Stimulated activated CD4-positive, alpha-beta T cell treated with anti-CD3 and anti-CD28 coated beads, Interleukin-15, amount 100 ng/mL, for 24 hours (primary cell): ENCODE data around the gene LAMB4.

Source experiments
- DNase-seq: peaks from one replicate; pipeline ENCODE4 v3.0.0-alpha.2; 2020

LAMB4 gene

DNA sequence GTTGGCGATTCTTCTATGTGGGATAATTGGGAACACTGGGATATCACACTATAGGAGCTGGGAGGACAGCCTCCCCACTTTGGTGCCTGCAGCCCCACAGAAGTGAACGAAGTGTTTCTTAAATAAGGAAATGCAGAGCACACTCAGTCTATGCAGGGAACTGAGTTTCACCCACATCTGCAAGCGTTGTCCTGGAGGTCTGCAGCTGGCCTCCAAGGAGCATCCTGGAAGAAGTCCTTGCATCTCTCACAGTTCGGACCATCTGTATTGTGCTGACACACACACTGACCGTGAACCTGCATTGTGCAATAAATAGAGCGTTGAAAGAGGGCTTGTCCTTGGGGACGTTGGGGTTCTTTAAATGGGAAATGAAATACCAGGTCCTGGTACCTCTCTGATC lies 25.8 kb downstream of the LAMB4 start:
- no peak for DNase-seq

DNA sequence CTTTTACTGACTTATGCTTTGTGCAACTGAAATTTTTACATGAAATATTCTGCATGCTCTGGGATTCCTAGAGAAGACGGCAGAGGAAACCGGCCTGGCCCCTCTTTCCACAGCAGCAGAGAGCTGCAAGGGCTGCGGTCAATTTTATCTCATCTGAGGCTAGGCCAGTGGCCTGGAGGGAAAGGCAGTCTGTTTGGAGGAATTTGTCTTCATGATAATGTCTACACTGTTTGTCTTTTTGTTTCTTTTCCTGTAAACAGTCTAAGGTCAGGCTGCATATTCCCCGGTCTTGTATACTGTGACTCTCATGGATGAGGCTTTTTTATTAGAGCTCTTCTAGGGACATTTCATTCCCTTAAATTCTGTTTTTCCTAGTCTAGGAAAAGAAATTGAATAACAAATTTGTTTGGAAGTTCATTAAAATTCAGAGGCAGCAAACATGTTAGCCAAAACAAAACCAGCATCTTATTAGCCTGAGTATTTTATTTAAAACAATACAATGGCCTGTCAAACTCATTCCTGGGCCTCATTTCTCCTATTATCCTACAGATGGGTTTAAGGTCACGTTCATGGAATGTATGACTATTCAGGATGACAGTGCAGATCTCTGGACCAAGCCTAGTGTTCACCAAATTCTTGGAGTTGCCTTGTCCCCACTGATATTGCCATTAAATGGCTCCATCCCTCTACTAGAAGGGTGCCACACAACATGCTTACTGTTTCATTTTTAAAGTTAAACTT lies 26.4 kb downstream of the LAMB4 start:
- DNase-seq: no peak

- no peak for DNase-seq
Observed at GRCh38 chr7:108102671-108103312, 27.4 kb downstream of the LAMB4 start.

DNA sequence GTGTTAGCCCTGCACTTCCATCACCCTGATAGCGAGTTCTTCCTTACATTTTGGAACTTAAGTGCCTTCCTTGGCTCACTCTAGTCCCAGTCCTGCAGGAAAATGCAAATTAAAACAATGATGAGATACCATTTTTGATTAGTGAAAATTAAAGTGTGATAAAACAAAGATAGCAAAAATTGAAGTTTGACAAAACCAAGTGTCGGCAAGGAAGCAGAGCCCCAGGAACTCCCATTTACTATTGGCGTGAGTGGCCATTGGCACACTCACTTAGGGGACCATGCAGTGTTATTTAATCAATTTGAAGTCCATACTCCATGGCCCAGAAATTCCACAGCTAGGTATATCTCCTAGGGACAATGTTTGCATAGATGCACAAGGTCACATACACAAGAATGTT lies 28.4 kb downstream of the LAMB4 start:
- DNase-seq: no peak

- no peak for DNase-seq
Observed at GRCh38 chr7:108099713-108100112, 30.4 kb downstream of the LAMB4 start.

- no peak for DNase-seq
Observed at GRCh38 chr7:108097703-108098102, 32.5 kb downstream of the LAMB4 start.

GRCh38 chr7:108096996-108097395 lies 33.2 kb downstream of the LAMB4 start:
- no peak for DNase-seq

DNA sequence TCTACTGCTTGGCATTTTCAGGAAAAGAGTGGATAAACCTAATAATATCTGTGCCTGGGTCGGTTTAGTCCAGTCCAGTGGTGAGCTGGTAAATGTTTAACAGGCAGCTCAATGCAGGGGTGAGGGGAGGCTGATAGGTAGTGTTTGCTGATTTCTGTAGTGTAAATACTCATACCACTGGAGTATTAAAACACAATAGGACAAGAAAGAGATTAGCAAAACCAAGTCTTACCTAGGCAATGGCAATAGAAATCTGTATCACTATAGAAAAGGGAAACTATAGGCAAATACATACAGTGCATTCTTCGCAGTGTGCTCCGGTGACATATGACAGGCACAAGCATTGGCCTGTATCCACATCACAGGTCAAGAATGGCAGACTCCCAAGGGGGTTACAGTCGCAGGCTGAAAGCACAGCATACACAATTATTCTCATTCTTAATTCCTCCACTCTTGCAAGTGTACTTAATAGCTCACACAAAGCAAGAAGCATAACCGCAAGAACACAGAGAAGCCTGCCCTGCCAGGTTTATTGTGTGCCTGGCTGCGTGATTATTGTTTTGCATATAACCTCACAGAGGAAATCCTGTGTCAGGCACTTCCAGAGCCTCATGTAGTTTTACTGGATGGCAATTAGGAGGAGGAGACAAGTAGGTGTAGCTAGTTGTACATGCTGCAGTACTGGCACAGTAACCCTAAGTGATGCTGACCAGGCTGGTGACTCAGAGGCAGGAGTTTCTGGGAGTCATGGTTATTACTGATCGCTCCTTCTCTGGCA lies 35.0 kb downstream of the LAMB4 start:
- no peak for DNase-seq

GRCh38 chr7:108094346-108094745 lies 35.8 kb downstream of the LAMB4 start:
- DNase-seq: no peak

GRCh38 chr7:108093851-108094331 lies 36.3 kb downstream of the LAMB4 start:
- DNase-seq: no peak

DNA sequence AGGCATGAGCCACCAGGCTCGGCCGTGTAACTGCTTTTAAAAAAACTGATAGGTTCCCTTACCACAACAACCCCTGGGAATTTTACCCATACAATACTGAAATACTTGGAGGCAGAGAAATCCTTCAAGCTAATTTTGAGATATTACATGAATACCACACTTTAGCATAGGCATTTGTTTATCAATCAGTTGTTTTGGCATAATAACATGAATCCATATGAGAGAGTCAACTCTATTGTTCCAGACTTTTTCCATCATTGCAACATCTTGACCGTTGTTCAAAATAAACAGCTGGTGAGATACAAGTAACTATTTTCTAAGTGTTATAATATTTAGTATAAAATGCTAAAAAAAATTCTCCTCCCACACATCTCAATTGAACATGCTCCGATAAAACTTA lies 36.8 kb downstream of the LAMB4 start:
- no peak for DNase-seq

DNA sequence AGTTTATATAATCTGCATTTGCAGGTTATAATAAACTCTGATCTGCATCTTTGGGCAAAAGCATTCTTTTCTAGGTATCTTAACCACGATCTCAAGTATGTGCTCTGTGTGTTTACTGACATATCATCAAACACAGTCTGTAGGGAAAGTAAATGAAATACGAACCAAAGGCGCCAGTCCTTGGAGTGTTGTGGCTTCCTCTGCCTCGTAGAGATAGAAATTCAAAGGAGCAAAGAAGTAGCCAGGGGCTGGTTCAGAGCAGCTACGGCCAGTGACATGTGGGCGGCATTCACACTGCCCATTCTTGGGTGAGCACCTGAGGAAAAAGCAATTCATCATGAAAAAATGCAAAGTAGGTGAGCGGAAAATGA lies 38.7 kb downstream of the LAMB4 start:
- no peak for DNase-seq

DNA sequence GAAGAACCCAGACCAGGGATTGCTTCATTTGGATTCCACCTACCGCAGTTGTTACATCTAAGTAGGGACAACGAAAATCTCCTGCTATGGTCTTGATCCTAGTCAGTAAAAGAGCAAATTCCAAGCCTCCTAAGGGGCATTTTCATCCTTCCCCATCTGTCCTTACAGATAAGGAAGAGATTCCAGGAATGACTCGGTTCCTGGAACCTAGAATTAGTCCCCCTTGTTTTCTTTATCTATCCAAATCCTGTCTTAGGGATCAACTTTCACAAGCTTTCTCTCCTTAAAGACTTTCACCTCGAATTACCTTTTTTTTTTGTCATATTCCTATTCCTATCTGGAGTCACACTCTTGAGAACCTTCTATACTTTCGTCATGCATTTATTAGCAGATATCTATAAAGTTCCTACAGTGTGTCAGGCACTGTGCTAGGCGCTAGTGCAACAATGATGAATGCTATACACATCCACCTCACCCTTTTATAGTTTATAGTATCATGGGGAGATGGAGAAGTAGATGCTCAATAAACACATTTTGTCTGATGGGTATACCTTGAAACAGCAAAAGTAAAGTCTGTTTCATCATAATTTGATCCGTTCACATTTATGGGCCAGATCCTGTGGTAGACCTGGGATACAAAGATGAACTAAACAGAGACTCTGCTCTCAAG lies 39.2 kb downstream of the LAMB4 start:
- no peak for DNase-seq

DNA sequence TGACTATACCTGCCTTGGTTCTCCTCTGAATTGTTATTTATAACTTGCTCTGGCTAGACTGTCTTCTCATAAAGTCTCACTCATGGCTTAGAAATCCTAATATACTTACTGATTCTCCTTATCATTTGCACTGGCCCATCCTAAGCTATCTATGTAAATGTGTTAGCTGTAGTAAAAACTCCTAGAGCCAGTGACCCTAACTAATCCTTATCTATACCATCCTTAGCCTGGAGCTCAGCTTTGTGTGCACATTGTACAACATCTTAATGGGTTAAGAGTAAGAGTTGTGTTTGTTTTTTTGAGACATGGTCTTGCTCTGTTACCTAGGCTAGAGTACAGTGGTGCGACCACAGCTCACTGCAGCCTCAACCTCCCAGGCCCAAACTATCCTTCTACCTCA lies 40.8 kb downstream of the LAMB4 start:
- no peak for DNase-seq

DNA sequence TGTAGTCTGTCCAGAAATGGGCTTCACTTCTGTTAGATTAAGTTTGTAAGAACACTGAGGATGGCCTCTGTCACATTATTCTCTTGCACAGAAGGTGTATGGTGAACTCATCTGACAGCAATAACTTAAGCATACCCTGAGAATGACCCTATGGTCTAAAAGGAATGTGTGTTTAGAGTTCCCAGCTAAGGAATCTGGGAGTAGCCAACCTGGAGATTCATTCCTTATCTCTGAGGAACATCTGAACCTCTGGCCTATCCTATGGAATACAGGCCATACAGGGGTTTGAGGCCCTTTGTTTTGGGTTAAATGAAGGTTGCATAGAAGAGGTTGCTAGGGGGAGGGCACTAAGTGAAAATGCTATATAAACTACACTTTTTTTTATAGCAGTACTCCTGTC lies 41.4 kb downstream of the LAMB4 start:
- no peak for DNase-seq

DNA sequence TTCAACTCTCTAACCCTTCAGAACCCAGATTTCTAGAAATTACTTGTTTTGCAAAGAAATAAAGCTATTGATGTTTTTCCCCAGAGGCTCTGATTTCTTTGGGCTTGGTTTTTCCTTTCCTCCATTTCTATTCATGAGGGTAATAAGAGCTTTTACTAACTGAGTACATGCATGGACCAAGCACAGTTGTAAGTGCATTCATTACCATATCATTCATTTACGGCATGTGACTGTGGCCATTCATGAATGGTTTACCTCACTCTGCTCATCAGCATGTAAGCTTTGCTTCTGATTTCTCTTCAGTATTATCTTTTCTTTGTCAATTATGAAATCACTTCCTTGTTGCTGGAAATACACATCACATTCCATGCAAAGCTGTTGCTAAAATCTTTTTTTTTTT lies 42.4 kb downstream of the LAMB4 start:
- DNase-seq: no peak

- DNase-seq: no peak
Observed at GRCh38 chr7:108086962-108087361, 43.2 kb downstream of the LAMB4 start.

- DNase-seq: no peak
Observed at GRCh38 chr7:108086546-108086945, 43.6 kb downstream of the LAMB4 start.

GRCh38 chr7:108083980-108084379 lies 46.2 kb downstream of the LAMB4 start:
- DNase-seq: no peak

GRCh38 chr7:108079648-108080591 lies 50.2 kb downstream of the LAMB4 start:
- no peak for DNase-seq

DNA sequence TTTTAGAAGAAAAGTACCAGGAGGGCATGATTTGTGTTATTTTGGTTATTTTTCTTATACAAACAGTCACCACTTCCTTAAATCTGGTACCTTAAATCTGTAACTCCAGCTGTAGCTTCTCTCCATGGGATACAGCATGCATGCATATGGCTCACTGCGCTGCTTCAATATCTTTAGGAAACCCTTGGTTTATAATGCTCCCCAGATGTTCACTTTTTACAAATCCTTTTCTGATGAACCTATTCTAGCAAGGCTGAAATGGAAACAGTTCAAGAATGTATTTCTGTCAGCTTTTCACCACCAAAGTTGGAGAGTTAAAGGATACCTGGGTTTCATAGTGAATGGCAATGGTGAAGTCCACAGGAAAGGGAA lies 50.9 kb downstream of the LAMB4 start:
- DNase-seq: no peak

- DNase-seq: no peak
Observed at GRCh38 chr7:108078691-108079090, 51.5 kb downstream of the LAMB4 start.
